ENCODE measurements around the gene SDHAF1.

The SDHAF1 gene

GRCh38 chr19:36009633-36010379, 14.8 kb downstream of the SDHAF1 start:
- Histone ChIP-seq H3K4me1 (ENCODE audit: control insufficient read depth, insufficient read depth, low read length) (peaks cover 9% of the 10 kb centered on the region), H3K27ac (ENCODE audit: low read depth, low read length) (peak overlapping the region; percentile 48), H3K9ac (ENCODE audit: low read length) (peak overlapping the region; percentile 24), H3K4me3 (ENCODE audit: low read length) (peak overlapping the region; percentile 55), H3K36me3 (ENCODE audit: control insufficient read depth, insufficient read depth, low read length) (no peaks in the 10 kb centered on the region), H3K27me3 (ENCODE audit: control insufficient read depth, insufficient read depth, low read length) (no peaks in the 10 kb centered on the region)

- no peak overlapping the region for H3K9ac ChIP-seq (ENCODE audit: low read length)
- no peaks in the 10 kb centered on the region for H3K36me3 ChIP-seq (ENCODE audit: control insufficient read depth, insufficient read depth, low read length)
- H3K4me1 ChIP-seq (ENCODE audit: control insufficient read depth, insufficient read depth, low read length), result peaks cover 9% of the 10 kb centered on the region
- H3K27me3 ChIP-seq (ENCODE audit: control insufficient read depth, insufficient read depth, low read length), result no peaks in the 10 kb centered on the region
- no peak overlapping the region for H3K27ac ChIP-seq (ENCODE audit: low read depth, low read length)
- no peak overlapping the region for H3K4me3 ChIP-seq (ENCODE audit: low read length)
Observed at GRCh38 chr19:36010402-36010801, 15.4 kb downstream of the SDHAF1 start.

GRCh38 chr19:36013280-36014011, 18.5 kb downstream of the SDHAF1 start:
- peaks cover 4% of the 10 kb centered on the region for H3K36me3 ChIP-seq (ENCODE audit: control insufficient read depth, insufficient read depth, low read length)
- peak overlapping the region; percentile 39 for H3K9ac ChIP-seq (ENCODE audit: low read length)
- H3K27ac ChIP-seq (ENCODE audit: low read depth, low read length), result peak overlapping the region; percentile 51
- peak overlapping the region; percentile 74 for H3K4me3 ChIP-seq (ENCODE audit: low read length)
- no peaks in the 10 kb centered on the region for H3K27me3 ChIP-seq (ENCODE audit: control insufficient read depth, insufficient read depth, low read length)
- H3K4me1 ChIP-seq (ENCODE audit: control insufficient read depth, insufficient read depth, low read length), result peaks cover 9% of the 10 kb centered on the region

- peak within 1 kb of the TSS; percentile 74 for H3K4me3 ChIP-seq (ENCODE audit: low read length)
- peaks cover 9% of the 10 kb centered on the region for H3K4me1 ChIP-seq (ENCODE audit: control insufficient read depth, insufficient read depth, low read length)
- H3K27me3 ChIP-seq (ENCODE audit: control insufficient read depth, insufficient read depth, low read length), result no peaks in the 10 kb centered on the region
- peak within 1 kb of the TSS; percentile 39 for H3K9ac ChIP-seq (ENCODE audit: low read length)
- H3K36me3 ChIP-seq (ENCODE audit: control insufficient read depth, insufficient read depth, low read length), result peaks cover 6% of the 10 kb centered on the region
- peak within 1 kb of the TSS; percentile 51 for H3K27ac ChIP-seq (ENCODE audit: low read depth, low read length)
Observed at GRCh38 chr19:36014012-36014924, 19.3 kb downstream of the SDHAF1 start, which contains the start of gene ALKBH6. ALKBH6 (minus strand) TSS chr19:36014213; CDS start chr19:36013397, 816 bp downstream.

- Histone ChIP-seq H3K27me3 (ENCODE audit: control insufficient read depth, insufficient read depth, low read length) (no peaks in the 10 kb centered on the region), H3K4me1 (ENCODE audit: control insufficient read depth, insufficient read depth, low read length) (peaks cover 3% of the 10 kb centered on the region), H3K9ac (ENCODE audit: low read length) (no peak overlapping the region), H3K4me3 (ENCODE audit: low read length) (no peak overlapping the region), H3K27ac (ENCODE audit: low read depth, low read length) (no peak overlapping the region), H3K36me3 (ENCODE audit: control insufficient read depth, insufficient read depth, low read length) (peaks cover 6% of the 10 kb centered on the region)
Observed at GRCh38 chr19:36019061-36019670, 24.2 kb downstream of the SDHAF1 start.

GRCh38 chr19:36023432-36023831, 28.4 kb downstream of the SDHAF1 start:
- no peak overlapping the region for H3K4me3 ChIP-seq (ENCODE audit: low read length)
- H3K27ac ChIP-seq (ENCODE audit: low read depth, low read length), result no peak overlapping the region
- H3K36me3 ChIP-seq (ENCODE audit: control insufficient read depth, insufficient read depth, low read length), result peaks cover 8% of the 10 kb centered on the region
- H3K27me3 ChIP-seq (ENCODE audit: control insufficient read depth, insufficient read depth, low read length), result no peaks in the 10 kb centered on the region
- H3K4me1 ChIP-seq (ENCODE audit: control insufficient read depth, insufficient read depth, low read length), result no peaks in the 10 kb centered on the region
- H3K9ac ChIP-seq (ENCODE audit: low read length), result no peak overlapping the region

GRCh38 chr19:36025541-36025940, 30.6 kb downstream of the SDHAF1 start:
- Histone ChIP-seq H3K9ac (ENCODE audit: low read length) (no peak overlapping the region), H3K27me3 (ENCODE audit: control insufficient read depth, insufficient read depth, low read length) (no peaks in the 10 kb centered on the region), H3K27ac (ENCODE audit: low read depth, low read length) (no peak overlapping the region), H3K36me3 (ENCODE audit: control insufficient read depth, insufficient read depth, low read length) (peaks cover 8% of the 10 kb centered on the region), H3K4me1 (ENCODE audit: control insufficient read depth, insufficient read depth, low read length) (no peaks in the 10 kb centered on the region), H3K4me3 (ENCODE audit: low read length) (no peak overlapping the region)

GRCh38 chr19:36026091-36026876, 31.3 kb downstream of the SDHAF1 start:
- Histone ChIP-seq H3K36me3 (ENCODE audit: control insufficient read depth, insufficient read depth, low read length) (peaks cover 8% of the 10 kb centered on the region), H3K9ac (ENCODE audit: low read length) (no peak overlapping the region), H3K4me1 (ENCODE audit: control insufficient read depth, insufficient read depth, low read length) (no peaks in the 10 kb centered on the region), H3K27ac (ENCODE audit: low read depth, low read length) (no peak overlapping the region), H3K27me3 (ENCODE audit: control insufficient read depth, insufficient read depth, low read length) (no peaks in the 10 kb centered on the region), H3K4me3 (ENCODE audit: low read length) (no peak overlapping the region)

- no peak overlapping the region for H3K4me3 ChIP-seq (ENCODE audit: low read length)
- H3K4me1 ChIP-seq (ENCODE audit: control insufficient read depth, insufficient read depth, low read length), result peaks cover 2% of the 10 kb centered on the region
- H3K27ac ChIP-seq (ENCODE audit: low read depth, low read length), result no peak overlapping the region
- peaks cover 8% of the 10 kb centered on the region for H3K36me3 ChIP-seq (ENCODE audit: control insufficient read depth, insufficient read depth, low read length)
- no peaks in the 10 kb centered on the region for H3K27me3 ChIP-seq (ENCODE audit: control insufficient read depth, insufficient read depth, low read length)
- no peak overlapping the region for H3K9ac ChIP-seq (ENCODE audit: low read length)
Observed at GRCh38 chr19:36027696-36028095, 32.7 kb downstream of the SDHAF1 start.

GRCh38 chr19:36028313-36029041, 33.5 kb downstream of the SDHAF1 start:
- H3K4me1 ChIP-seq (ENCODE audit: control insufficient read depth, insufficient read depth, low read length), result peaks cover 2% of the 10 kb centered on the region
- H3K27ac ChIP-seq (ENCODE audit: low read depth, low read length), result no peak overlapping the region
- H3K9ac ChIP-seq (ENCODE audit: low read length), result no peak overlapping the region
- peaks cover 8% of the 10 kb centered on the region for H3K36me3 ChIP-seq (ENCODE audit: control insufficient read depth, insufficient read depth, low read length)
- H3K27me3 ChIP-seq (ENCODE audit: control insufficient read depth, insufficient read depth, low read length), result no peaks in the 10 kb centered on the region
- H3K4me3 ChIP-seq (ENCODE audit: low read length), result no peak overlapping the region

Data from rectal smooth muscle tissue (tissue), 1 donor.